Superior temporal gyrus (tissue), 1 donor: Measurements from ENCODE around the gene TRIM72.
"Not testable (repeated sequence)": the region's sequence is repeated elsewhere in the genome, so short reads cannot be mapped to it uniquely, and the experiment has no call there.

Experiments
- DNase-seq: peaks from one replicate; pipeline ENCODE4 v3.0.0-alpha.2; 2016; ENCODE audit errors: extremely low spot score

Gene TRIM72

GRCh38 chr16:31190818-31191444 lies 23.0 kb upstream of the TRIM72 start:
- no peak for DNase-seq

GRCh38 chr16:31191697-31192428 lies 22.1 kb upstream of the TRIM72 start:
- DNase-seq, result no peak

- DNase-seq, result no peak
Observed at GRCh38 chr16:31192856-31193642, 20.9 kb upstream of the TRIM72 start.

- no peak for DNase-seq
Observed at GRCh38 chr16:31193874-31194273, 20.0 kb upstream of the TRIM72 start.

- DNase-seq, result no peak
Observed at GRCh38 chr16:31194898-31195297, 19.0 kb upstream of the TRIM72 start.

- not testable (repeated sequence) for DNase-seq
Observed at GRCh38 chr16:31195861-31196260, 18.1 kb upstream of the TRIM72 start.

- no peak for DNase-seq
Observed at GRCh38 chr16:31196324-31197088, 17.4 kb upstream of the TRIM72 start.

- no peak for DNase-seq
Observed at GRCh38 chr16:31198207-31198882, 15.6 kb upstream of the TRIM72 start.

- no peak for DNase-seq
Observed at GRCh38 chr16:31199430-31200041, 14.4 kb upstream of the TRIM72 start.

GRCh38 chr16:31200111-31200510 lies 13.8 kb upstream of the TRIM72 start:
- not testable (repeated sequence) for DNase-seq

GRCh38 chr16:31200821-31201568 lies 12.9 kb upstream of the TRIM72 start:
- DNase-seq, result no peak

- DNase-seq, result no peak
Observed at GRCh38 chr16:31201582-31202413, 12.1 kb upstream of the TRIM72 start.

GRCh38 chr16:31202414-31203375 lies 11.2 kb upstream of the TRIM72 start, which contains the start of gene PYCARD:
Gene PYCARD, minus strand, starts transcription at chr16:31202760. Its CDS starts 70 bp downstream, at chr16:31202690.
- no peak for DNase-seq

GRCh38 chr16:31204871-31205666 lies 8.8 kb upstream of the TRIM72 start:
- no peak for DNase-seq

GRCh38 chr16:31206776-31207175 lies 7.1 kb upstream of the TRIM72 start:
- DNase-seq, result no peak

GRCh38 chr16:31213342-31213741 lies 577 bp upstream of the TRIM72 start:
- no peak for DNase-seq

- DNase-seq, result no peak
Observed at GRCh38 chr16:31214708-31215286, 878 bp downstream of the TRIM72 start.
